ENCODE results near the gene ANKS6. TPM values are rescaled to one million over a fixed set of nuclear protein-coding genes. Genes with fewer than 3 reads are reported as not detected.
"Not testable (repeated sequence)": the region's sequence is repeated elsewhere in the genome, so short reads cannot be mapped to it uniquely, and the experiment has no call there.

ANKS6 gene
- total RNA-seq, 2 experiments from 2014 or later: 14.6 to 15.0 TPM

- Mint-ChIP-seq H3K36me3 (ENCODE audit: low read depth) (no peaks in the 10 kb centered on the region), H3K27ac (no peak overlapping the region), H3K4me3 (no peak overlapping the region), H3K4me1 (ENCODE audit: low read depth) (no peaks in the 10 kb centered on the region), H3K27me3 (ENCODE audit: low read depth) (peaks cover 14% of the 10 kb centered on the region), H3K9me3 (no peaks in the 10 kb centered on the region)
- CTCF ChIA-PET: no interaction called here
- no peak for DNase-seq
- intact Hi-C loops (cut with micrococcal nuclease): no loop called here
Measured at GRCh38 chr9:98698856-98699255, 97.5 kb downstream of the ANKS6 start.

- intact Hi-C loops (cut with micrococcal nuclease): no loop called here
- Mint-ChIP-seq H3K27ac (no peak overlapping the region), H3K27me3 (ENCODE audit: low read depth) (peaks cover 5% of the 10 kb centered on the region), H3K9me3 (no peaks in the 10 kb centered on the region), H3K4me3 (no peak overlapping the region), H3K4me1 (ENCODE audit: low read depth) (no peaks in the 10 kb centered on the region), H3K36me3 (ENCODE audit: low read depth) (no peaks in the 10 kb centered on the region)
- CTCF ChIA-PET: no interaction called here
- DNase-seq: no peak
Measured at GRCh38 chr9:98694943-98695342, 101.4 kb downstream of the ANKS6 start.

- H3K27ac Mint-ChIP-seq: no peak overlapping the region
- H3K36me3 Mint-ChIP-seq (ENCODE audit: low read depth): no peaks in the 10 kb centered on the region
- H3K27me3 Mint-ChIP-seq (ENCODE audit: low read depth): peaks cover 3% of the 10 kb centered on the region
- intact Hi-C loops (cut with micrococcal nuclease): no loop called here
- H3K9me3 Mint-ChIP-seq: no peaks in the 10 kb centered on the region
- DNase-seq: no peak
- H3K4me1 Mint-ChIP-seq (ENCODE audit: low read depth): no peaks in the 10 kb centered on the region
- no peak overlapping the region for H3K4me3 Mint-ChIP-seq
- CTCF ChIA-PET: interaction anchor here (1.4 kb wide), 1 partner anchor 84 kb away, joined by 3 read pairs; no protein-coding TSS in a partner anchor
Measured at GRCh38 chr9:98692392-98692791, 104.0 kb downstream of the ANKS6 start.

GRCh38 chr9:98691890-98692289 lies 104.5 kb downstream of the ANKS6 start:
- Mint-ChIP-seq H3K36me3 (ENCODE audit: low read depth) (no peaks in the 10 kb centered on the region), H3K9me3 (no peaks in the 10 kb centered on the region), H3K4me3 (no peak overlapping the region), H3K4me1 (ENCODE audit: low read depth) (no peaks in the 10 kb centered on the region), H3K27me3 (ENCODE audit: low read depth) (peaks cover 3% of the 10 kb centered on the region), H3K27ac (no peak overlapping the region)
- CTCF ChIA-PET: interaction anchor here (0.5 to 1.4 kb wide), 2 partner anchors 84 to 376 kb away, joined by 3 read pairs; no protein-coding TSS in a partner anchor
- intact Hi-C loops (cut with micrococcal nuclease): no loop called here
- DNase-seq: no peak

- H3K27me3 Mint-ChIP-seq (ENCODE audit: low read depth): no peaks in the 10 kb centered on the region
- CTCF ChIA-PET: no interaction called here
- no peaks in the 10 kb centered on the region for H3K36me3 Mint-ChIP-seq (ENCODE audit: low read depth)
- no peaks in the 10 kb centered on the region for H3K9me3 Mint-ChIP-seq
- H3K4me1 Mint-ChIP-seq (ENCODE audit: low read depth): no peaks in the 10 kb centered on the region
- H3K4me3 Mint-ChIP-seq: no peak overlapping the region
- DNase-seq: no peak
- intact Hi-C loops (cut with micrococcal nuclease): no loop called here
- H3K27ac Mint-ChIP-seq: no peak overlapping the region
Measured at GRCh38 chr9:98690686-98691085, 105.7 kb downstream of the ANKS6 start.

- no peak for DNase-seq
- CTCF ChIA-PET: no interaction called here
- H3K36me3 Mint-ChIP-seq (ENCODE audit: low read depth): no peaks in the 10 kb centered on the region
- H3K27ac Mint-ChIP-seq: no peak overlapping the region
- no peak overlapping the region for H3K4me3 Mint-ChIP-seq
- H3K9me3 Mint-ChIP-seq: no peaks in the 10 kb centered on the region
- H3K4me1 Mint-ChIP-seq (ENCODE audit: low read depth): no peaks in the 10 kb centered on the region
- intact Hi-C loops (cut with micrococcal nuclease): no loop called here
- no peaks in the 10 kb centered on the region for H3K27me3 Mint-ChIP-seq (ENCODE audit: low read depth)
Measured at GRCh38 chr9:98688710-98689495, 107.5 kb downstream of the ANKS6 start.

GRCh38 chr9:98687911-98688310 lies 108.4 kb downstream of the ANKS6 start:
- CTCF ChIA-PET: interaction anchor here (1.0 kb wide), 1 partner anchor 88 kb away, joined by 3 read pairs; no protein-coding TSS in a partner anchor

GRCh38 chr9:98686961-98687855 lies 109.1 kb downstream of the ANKS6 start:
- no peak for DNase-seq
- Mint-ChIP-seq H3K4me3 (no peak overlapping the region), H3K27ac (no peak overlapping the region), H3K4me1 (ENCODE audit: low read depth) (no peaks in the 10 kb centered on the region), H3K27me3 (ENCODE audit: low read depth) (no peaks in the 10 kb centered on the region), H3K36me3 (ENCODE audit: low read depth) (no peaks in the 10 kb centered on the region), H3K9me3 (no peaks in the 10 kb centered on the region)
- CTCF ChIA-PET: interaction anchor here (1.0 kb wide), 1 partner anchor 89 kb away, joined by 3 read pairs; no protein-coding TSS in a partner anchor
- intact Hi-C loops (cut with micrococcal nuclease): no loop called here

More at GRCh38 chr9:98687911-98688310, 108.4 kb downstream of the ANKS6 start:
- no peak overlapping the region for H3K4me3 Mint-ChIP-seq
- no peaks in the 10 kb centered on the region for H3K4me1 Mint-ChIP-seq (ENCODE audit: low read depth)
- intact Hi-C loops (cut with micrococcal nuclease): no loop called here
- no peaks in the 10 kb centered on the region for H3K36me3 Mint-ChIP-seq (ENCODE audit: low read depth)
- H3K9me3 Mint-ChIP-seq: no peaks in the 10 kb centered on the region
- no peak overlapping the region for H3K27ac Mint-ChIP-seq
- no peak for DNase-seq
- H3K27me3 Mint-ChIP-seq (ENCODE audit: low read depth): no peaks in the 10 kb centered on the region

GRCh38 chr9:98684816-98685215 lies 111.5 kb downstream of the ANKS6 start:
- CTCF ChIA-PET: interaction anchor here (0.6 to 1.5 kb wide), 2 partner anchors 20 to 610 kb away, joined by 3 to 5 read pairs; no protein-coding TSS in a partner anchor
- H3K4me3 Mint-ChIP-seq; H3K4me1 Mint-ChIP-seq (ENCODE audit: low read depth); H3K27ac Mint-ChIP-seq; intact Hi-C loops (cut with micrococcal nuclease); DNase-seq; H3K9me3 Mint-ChIP-seq; H3K36me3 Mint-ChIP-seq (ENCODE audit: low read depth); H3K27me3 Mint-ChIP-seq (ENCODE audit: low read depth): not testable (repeated sequence)

Other genes with a start within 250 kb of the ANKS6 start
- gene GABBR2, start 87.6 kb downstream of the ANKS6 start, total RNA-seq: not detected
- gene GALNT12, start 11.1 kb upstream of the ANKS6 start, total RNA-seq: 10 to 100 TPM; 12.9 to 13.5 TPM
- under 1 TPM; 0.02 to 0.05 TPM for gene COL15A1, start 147.4 kb upstream of the ANKS6 start, total RNA-seq

All from activated naive CD4-positive, alpha-beta T cell treated with anti-CD3 and anti-CD28 coated beads for 36 hours (primary cell).